Fibroblast of lung (primary cell): ENCODE measurements around the gene GALNT11. TPM values are rescaled to one million over a fixed set of nuclear protein-coding genes. Genes with fewer than 3 reads are reported as not detected.
"Not testable (repeated sequence)": the region's sequence is repeated elsewhere in the genome, so short reads cannot be mapped to it uniquely, and the experiment has no call there.

Source experiments
- DNase-seq, 2 donors: peaks; one replicate each; pipeline versions ENCODE4 v3.0.0 to v3.0.0-alpha.2; 2010; ENCODE audit warnings: low read depth in 2 of 2
- H2AFZ ChIP-seq: 2 replicates; pipeline ENCODE4 v1.5.1; 2012; ENCODE audit warnings: low read length, control low read depth, inconsistent platforms
- H3K27ac ChIP-seq: 2 replicates; pipeline ENCODE4 v1.5.1; 2011; ENCODE audit warnings: low read length, control low read depth; ENCODE audit not compliant: insufficient read depth
- H3K27me3 ChIP-seq: 2 replicates; pipeline ENCODE4 v1.5.1; 2011; ENCODE audit warnings: mild to moderate bottlenecking, low read length; ENCODE audit not compliant: control insufficient read depth, insufficient read depth
- H3K36me3 ChIP-seq: 2 replicates; pipeline ENCODE4 v1.5.1; 2011; ENCODE audit warnings: low read length; ENCODE audit not compliant: control insufficient read depth, insufficient read depth
- H3K4me1 ChIP-seq: 2 replicates; pipeline ENCODE4 v1.5.1; 2011; ENCODE audit warnings: low read length; ENCODE audit not compliant: control insufficient read depth, insufficient read depth; ENCODE audit errors: extremely low read depth
- H3K4me2 ChIP-seq: 2 replicates; pipeline ENCODE4 v1.5.1; 2011; ENCODE audit warnings: low read length, control low read depth; ENCODE audit not compliant: insufficient read depth; ENCODE audit errors: extremely low read depth
- H3K4me3 ChIP-seq, 4 experiments: fragments of 200-600 bp in 1 of 4; sonication (generic) in 1 of 4; replicated peaks in 1 of 4; 2 replicates each; pipeline ENCODE4 v1.5.1; 2011 to 2016; ENCODE audit warnings: low read length in 4 of 4, low read depth in 3 of 4, mild to moderate bottlenecking in 3 of 4, control low read depth in 2 of 4, inconsistent platforms in 1 of 4, mixed read lengths in 1 of 4; ENCODE audit not compliant: insufficient read depth in 1 of 4; ENCODE audit errors: control extremely low read depth in 1 of 4
- H3K79me2 ChIP-seq: 2 replicates; pipeline ENCODE4 v1.5.1; 2012; ENCODE audit warnings: mild to moderate bottlenecking, low read length, inconsistent platforms; ENCODE audit not compliant: control insufficient read depth, insufficient read depth
- H3K9ac ChIP-seq: 2 replicates; pipeline ENCODE4 v1.5.1; 2011; ENCODE audit warnings: mild to moderate bottlenecking, low read length, control low read depth; ENCODE audit not compliant: insufficient read depth
- H3K9me3 ChIP-seq: 2 replicates; pipeline ENCODE4 v1.5.1; 2012; ENCODE audit warnings: low read depth, low read length; ENCODE audit not compliant: control insufficient read depth, insufficient read depth
- H4K20me1 ChIP-seq: 2 replicates; pipeline ENCODE4 v1.5.1; 2011; ENCODE audit warnings: low read length; ENCODE audit not compliant: control insufficient read depth, insufficient read depth; ENCODE audit errors: extremely low read depth
- CTCF ChIP-seq, 2 donors: IDR thresholded peaks in 1 of 2; conservative IDR thresholded peaks in 1 of 2; 1 replicate in 1 of 2; 2 replicates in 1 of 2; pipeline ENCODE4 v1.5.1; 2011 to 2012; ENCODE audit warnings: low read length in 2 of 2, control low read depth in 1 of 2, inconsistent platforms in 1 of 2, low read depth in 1 of 2, mild to moderate bottlenecking in 1 of 2
- EZH2 ChIP-seq: IDR thresholded peaks from 2 replicates; pipeline ENCODE4 v1.5.1; 2012; ENCODE audit warnings: low read length, control low read depth, mild to moderate bottlenecking; ENCODE audit errors: missing control alignments
- polyA plus RNA-seq, 2 donors: library from polyadenylated mRNA; depleted of rRNA in 1 of 2; stranded (reverse) in 1 of 2; unstranded in 1 of 2; fragments of >200 nt; gene quantifications; 2 replicates each; pipeline ENCODE4 v1.2.1, GENCODE V29; 2011 to 2012; ENCODE audit warnings: missing spikeins in 1 of 2
- total RNA-seq: library from RNA; depleted of rRNA; stranded (reverse); fragments of >200 nt; gene quantifications from 2 replicates; pipeline ENCODE4 v1.2.1, GENCODE V29; 2014

Gene GALNT11
- total and polyA plus RNA-seq, 2 donors (not counting 1 experiment from before 2014, with no cell fraction given) = 43.8 to 56.3 TPM

- Histone ChIP-seq H4K20me1 (no peaks in the 10 kb centered on the region), H3K4me3 (no peak overlapping the region)
- DNase-seq = no peak
Observed at GRCh38 chr7:152081088-152081487, 55.6 kb downstream of the GALNT11 start.

GRCh38 chr7:152082073-152082721 lies 56.7 kb downstream of the GALNT11 start:
- H4K20me1 ChIP-seq, H3K36me3 ChIP-seq, H3K4me2 ChIP-seq, H2AFZ ChIP-seq, H3K9ac ChIP-seq, H3K27ac ChIP-seq, DNase-seq, H3K79me2 ChIP-seq, H3K4me1 ChIP-seq, H3K27me3 ChIP-seq, H3K4me3 ChIP-seq, H3K9me3 ChIP-seq: not testable (repeated sequence)

More at GRCh38 chr7:152081088-152081487, 55.6 kb downstream of the GALNT11 start:
- no peaks in the 10 kb centered on the region for H3K27me3 ChIP-seq
- no peak overlapping the region for H3K27ac ChIP-seq
- H3K79me2 ChIP-seq = no peaks in the 10 kb centered on the region
- no peaks in the 10 kb centered on the region for H3K36me3 ChIP-seq
- no peak overlapping the region for H2AFZ ChIP-seq
- no peak overlapping the region for H3K9ac ChIP-seq
- H3K4me1 ChIP-seq = no peaks in the 10 kb centered on the region
- H3K9me3 ChIP-seq = no peaks in the 10 kb centered on the region
- no peak for TF ChIP-seq EZH2
- no peak for TF ChIP-seq CTCF (conservative IDR thresholded peaks at IDR 0.05 in 1 of 2, IDR thresholded peaks at IDR 0.05 in 1 of 2; ENCODE audit: low read depth in 1 of 2, low read length in 2 of 2)
- H3K4me2 ChIP-seq = no peak overlapping the region

- H3K9me3 ChIP-seq = no peaks in the 10 kb centered on the region
- H2AFZ ChIP-seq = no peak overlapping the region
- H4K20me1 ChIP-seq = no peaks in the 10 kb centered on the region
- DNase-seq = no peak
- H3K4me2 ChIP-seq = no peak overlapping the region
- no peaks in the 10 kb centered on the region for H3K27me3 ChIP-seq
- H3K36me3 ChIP-seq = no peaks in the 10 kb centered on the region
- H3K79me2 ChIP-seq = no peaks in the 10 kb centered on the region
- TF ChIP-seq CTCF (conservative IDR thresholded peaks at IDR 0.05 in 1 of 2, IDR thresholded peaks at IDR 0.05 in 1 of 2; ENCODE audit: low read depth in 1 of 2, low read length in 2 of 2) = no peak
- TF ChIP-seq EZH2 = no peak
- no peak overlapping the region for H3K27ac ChIP-seq
- H3K9ac ChIP-seq = no peak overlapping the region
- H3K4me1 ChIP-seq = no peaks in the 10 kb centered on the region
- no peak overlapping the region for H3K4me3 ChIP-seq
Observed at GRCh38 chr7:152085131-152085530, 59.7 kb downstream of the GALNT11 start.
